NCI-H1092 treated with DMSO at 0.1 percent for 48 hours (cell line): ENCODE measurements around the gene WWOX.

ENCODE experiments used
- DNase-seq: peaks from one replicate; lab custom pipeline; 2025; lab: John Stamatoyannopoulos, UW

The WWOX gene

GRCh38 chr16:78146807-78147206 lies 47.4 kb downstream of the WWOX start:
- DNase-seq: no peak

GRCh38 chr16:78147911-78148401 lies 48.5 kb downstream of the WWOX start:
- DNase-seq: peak; percentile 74

GRCh38 chr16:78150233-78150632 lies 50.8 kb downstream of the WWOX start:
- DNase-seq: no peak

GRCh38 chr16:78154729-78155461 lies 55.4 kb downstream of the WWOX start:
- no peak for DNase-seq

- DNase-seq: no peak
Measured at GRCh38 chr16:78155791-78156345, 56.4 kb downstream of the WWOX start.

- no peak for DNase-seq
Measured at GRCh38 chr16:78161023-78161729, 61.7 kb downstream of the WWOX start.

GRCh38 chr16:78163772-78164670 lies 64.6 kb downstream of the WWOX start:
- no peak for DNase-seq

GRCh38 chr16:78170494-78170933 lies 71.1 kb downstream of the WWOX start:
- DNase-seq: no peak

GRCh38 chr16:78175287-78175686 lies 75.8 kb downstream of the WWOX start:
- DNase-seq: no peak

- no peak for DNase-seq
Measured at GRCh38 chr16:78176435-78176834, 77.0 kb downstream of the WWOX start.

- no peak for DNase-seq
Measured at GRCh38 chr16:78177218-78177617, 77.8 kb downstream of the WWOX start.

GRCh38 chr16:78177987-78178386 lies 78.5 kb downstream of the WWOX start:
- no peak for DNase-seq

- DNase-seq: peak; percentile 17
Measured at GRCh38 chr16:78179666-78180065, 80.2 kb downstream of the WWOX start.

GRCh38 chr16:78180349-78180748 lies 80.9 kb downstream of the WWOX start:
- DNase-seq: no peak

- DNase-seq: peak; percentile 96
Measured at GRCh38 chr16:78183437-78184237, 84.2 kb downstream of the WWOX start.

- DNase-seq: peak; percentile 96
Measured at GRCh38 chr16:78184238-78185183, 85.1 kb downstream of the WWOX start.

- DNase-seq: no peak
Measured at GRCh38 chr16:78189121-78189520, 89.7 kb downstream of the WWOX start.

GRCh38 chr16:78192734-78193488 lies 93.5 kb downstream of the WWOX start:
- no peak for DNase-seq

GRCh38 chr16:78194948-78195347 lies 95.5 kb downstream of the WWOX start:
- DNase-seq: no peak
